GM12878 (cell line): ENCODE data around the gene UROD.

Experiments used
- CEBPB ChIP-seq, 2 experiments: fragments of 150-350 bp in 1 of 2; IDR thresholded peaks; 2 replicates each; pipeline ENCODE4 v1.6.1; 2012 to 2014; ENCODE audit warnings: low read depth in 2 of 2, low read length in 2 of 2, borderline replicate concordance in 1 of 2, inconsistent platforms in 1 of 2
- ESRRA ChIP-seq: IDR thresholded peaks from 2 replicates; pipeline ENCODE4 v1.6.1; 2012; ENCODE audit warnings: mild to moderate bottlenecking, low read length, improper control_type of control experiment
- NFXL1 ChIP-seq: fragments of 450-650 bp; IDR thresholded peaks from 2 replicates; pipeline ENCODE4 v1.6.1; 2017; ENCODE audit warnings: antibody characterized with exemption, mild to moderate bottlenecking, borderline replicate concordance
- RAD21 ChIP-seq: IDR thresholded peaks from 2 replicates; pipeline ENCODE4 v1.6.1; 2011; ENCODE audit warnings: mild to moderate bottlenecking, low read depth, low read length, moderate library complexity; ENCODE audit not compliant: insufficient read depth
- TF ChIP-seq, protein P1 (sequence below): IDR thresholded peaks from 2 replicates; pipeline ENCODE4 v1.6.1; 2011; ENCODE audit warnings: low read depth, low read length, improper control_type of control experiment, borderline replicate concordance
- TF ChIP-seq, protein P2 (sequence below), 3 experiments: IDR thresholded peaks in 2 of 3; conservative IDR thresholded peaks in 1 of 3; 2 replicates each; pipeline ENCODE4 v1.5.1; 2011; ENCODE audit warnings: low read depth in 3 of 3, low read length in 3 of 3, mild to moderate bottlenecking in 3 of 3, control low read depth in 2 of 3, moderate library complexity in 2 of 3, inconsistent platforms in 1 of 3, mixed read lengths in 1 of 3; ENCODE audit not compliant: control insufficient read depth in 2 of 3, insufficient read depth in 1 of 3; ENCODE audit errors: extremely low read depth in 1 of 3

DNA sequence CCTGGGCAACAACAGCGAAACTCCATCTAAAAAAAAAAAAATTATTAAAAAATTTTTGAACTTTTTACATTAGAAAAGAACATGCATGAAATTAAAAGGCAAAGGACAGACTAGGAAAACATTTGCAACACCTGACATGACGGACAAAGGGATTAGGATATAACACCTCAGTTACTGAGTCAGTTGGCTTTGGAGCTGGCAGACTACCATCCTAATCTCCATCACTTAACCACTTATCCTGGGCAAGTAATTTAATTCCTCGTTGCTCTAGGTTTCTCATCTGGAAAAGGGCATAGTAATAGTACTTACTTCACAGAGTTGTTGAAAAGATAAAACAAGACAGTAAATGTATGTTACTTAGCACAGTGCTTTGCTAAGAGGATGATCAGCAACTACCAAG lies 12.8 kb upstream of the UROD start:
- TF ChIP-seq CEBPB (IDR thresholded peaks at IDR 0.05; ENCODE audit: borderline replicate concordance in 1 of 2, low read depth in 2 of 2, low read length in 2 of 2) (no peak), ESRRA (no peak), RAD21 (no peak), NFXL1 (no peak)
- TF ChIP-seq, protein P1, sequence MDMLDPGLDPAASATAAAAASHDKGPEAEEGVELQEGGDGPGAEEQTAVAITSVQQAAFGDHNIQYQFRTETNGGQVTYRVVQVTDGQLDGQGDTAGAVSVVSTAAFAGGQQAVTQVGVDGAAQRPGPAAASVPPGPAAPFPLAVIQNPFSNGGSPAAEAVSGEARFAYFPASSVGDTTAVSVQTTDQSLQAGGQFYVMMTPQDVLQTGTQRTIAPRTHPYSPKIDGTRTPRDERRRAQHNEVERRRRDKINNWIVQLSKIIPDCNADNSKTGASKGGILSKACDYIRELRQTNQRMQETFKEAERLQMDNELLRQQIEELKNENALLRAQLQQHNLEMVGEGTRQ = no peak
- TF ChIP-seq, protein P2, sequence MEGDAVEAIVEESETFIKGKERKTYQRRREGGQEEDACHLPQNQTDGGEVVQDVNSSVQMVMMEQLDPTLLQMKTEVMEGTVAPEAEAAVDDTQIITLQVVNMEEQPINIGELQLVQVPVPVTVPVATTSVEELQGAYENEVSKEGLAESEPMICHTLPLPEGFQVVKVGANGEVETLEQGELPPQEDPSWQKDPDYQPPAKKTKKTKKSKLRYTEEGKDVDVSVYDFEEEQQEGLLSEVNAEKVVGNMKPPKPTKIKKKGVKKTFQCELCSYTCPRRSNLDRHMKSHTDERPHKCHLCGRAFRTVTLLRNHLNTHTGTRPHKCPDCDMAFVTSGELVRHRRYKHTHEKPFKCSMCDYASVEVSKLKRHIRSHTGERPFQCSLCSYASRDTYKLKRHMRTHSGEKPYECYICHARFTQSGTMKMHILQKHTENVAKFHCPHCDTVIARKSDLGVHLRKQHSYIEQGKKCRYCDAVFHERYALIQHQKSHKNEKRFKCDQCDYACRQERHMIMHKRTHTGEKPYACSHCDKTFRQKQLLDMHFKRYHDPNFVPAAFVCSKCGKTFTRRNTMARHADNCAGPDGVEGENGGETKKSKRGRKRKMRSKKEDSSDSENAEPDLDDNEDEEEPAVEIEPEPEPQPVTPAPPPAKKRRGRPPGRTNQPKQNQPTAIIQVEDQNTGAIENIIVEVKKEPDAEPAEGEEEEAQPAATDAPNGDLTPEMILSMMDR (IDR thresholded peaks at IDR 0.05 in 2 of 3, conservative IDR thresholded peaks at IDR 0.05 in 1 of 3; ENCODE audit: control insufficient read depth in 2 of 3, extremely low read depth in 1 of 3, insufficient read depth in 1 of 3, low read depth in 3 of 3, low read length in 3 of 3) = no peak
